Activated CD4-positive, alpha-beta T cell treated with anti-CD3 and anti-CD28 coated beads for 36 hours (primary cell): ENCODE results near the gene JAK1. TPM values are rescaled to one million over a fixed set of nuclear protein-coding genes. Genes with fewer than 3 reads are reported as not detected.
"Not testable (repeated sequence)": the region's sequence is repeated elsewhere in the genome, so short reads cannot be mapped to it uniquely, and the experiment has no call there.

Experiments
- ATAC-seq: fragments of 200-7000 bp; cut with Tn5 transposase; one replicate; pipeline ENCODE4 v1.10.0; 2021; ENCODE audit warnings: mild to moderate bottlenecking, moderate library complexity
- CTCF ChIA-PET: fragments of 350-600 bp; sonication (Branson Sonifier 250); formaldehyde crosslinking; loops from one replicate; lab custom pipeline; 2021; ENCODE audit warnings: antibody characterized with exemption; lab: Charles Lee
- POLR2A ChIA-PET: fragments of 350-600 bp; sonication (Branson Sonifier 250); formaldehyde crosslinking; loops from one replicate; lab custom pipeline; 2021; ENCODE audit warnings: antibody characterized with exemption, inconsistent platforms; lab: Charles Lee
- DNase-seq: peaks from one replicate; pipeline ENCODE4 v3.0.0-alpha.2; 2020
- H3K27ac Mint-ChIP-seq: one replicate; pipeline ENCODE4 v1.8.0; 2021; ENCODE audit warnings: mixed read lengths
- H3K27me3 Mint-ChIP-seq: one replicate; pipeline ENCODE4 v1.8.0; 2021; ENCODE audit warnings: mixed read lengths
- H3K36me3 Mint-ChIP-seq: one replicate; pipeline ENCODE4 v1.8.0; 2021; ENCODE audit warnings: low read depth, mixed read lengths
- H3K4me1 Mint-ChIP-seq: one replicate; pipeline ENCODE4 v1.8.0; 2021; ENCODE audit warnings: mixed read lengths
- H3K4me3 Mint-ChIP-seq: one replicate; pipeline ENCODE4 v1.8.0; 2021; ENCODE audit warnings: mild to moderate bottlenecking, moderate library complexity, mixed read lengths
- H3K9me3 Mint-ChIP-seq: one replicate; pipeline ENCODE4 v1.8.0; 2021; ENCODE audit warnings: low read depth, mixed read lengths
- intact Hi-C, 2 experiments: fragments of 100-400 bp; cut with DNase I in 1 of 2; cut with micrococcal nuclease in 1 of 2; formaldehyde crosslinking; loops; one replicate each; pipeline versions ENCODE4 v1.14.2 to v1.15.1; 2022 to 2024; cut with DNase I, micrococcal nuclease
- total RNA-seq, 2 experiments: library from RNA; stranded (reverse); gene quantifications; one replicate each; pipeline ENCODE4 v1.2.3, GENCODE V29; 2021

The JAK1 gene
- total RNA-seq, 2 experiments from 2014 or later, result 100 to 114 TPM

DNA sequence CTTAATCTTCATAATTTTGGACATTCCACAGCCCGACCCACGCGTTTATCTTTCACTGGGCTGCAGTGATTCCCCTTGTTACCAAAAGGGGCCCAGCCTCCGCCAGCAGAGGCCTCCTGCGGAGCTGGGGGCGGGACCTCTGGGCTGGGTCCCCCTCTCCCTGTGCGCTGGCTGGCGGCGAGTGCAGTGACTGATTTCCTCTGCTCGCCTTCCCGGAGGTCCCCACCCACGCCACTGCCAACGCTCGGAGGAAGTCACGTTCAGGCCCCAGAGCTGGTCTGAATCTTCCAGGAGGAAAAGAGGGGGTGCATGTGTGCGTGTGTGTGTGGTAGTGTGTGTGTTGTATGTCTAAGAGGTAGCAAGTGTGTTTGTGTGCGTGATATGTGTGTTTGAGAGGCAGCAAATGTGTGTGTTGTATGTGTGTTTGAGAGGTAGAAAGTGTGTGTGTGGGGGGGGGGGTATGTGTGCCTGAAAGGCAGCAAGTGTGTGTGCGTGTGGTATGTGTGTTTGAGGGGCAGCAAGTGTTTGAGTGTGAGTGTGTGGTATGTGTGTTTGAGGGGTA lies 35.0 kb upstream of the JAK1 start:
- intact Hi-C loops, result loop anchor here (1.0 to 5.0 kb wide), 6 partner anchors 41 to 811 kb away; partner anchors contain the start of gene AK4 (in 1 of the 2)
- Mint-ChIP-seq H3K27me3 (no peaks in the 10 kb centered on the region), H3K4me3 (peak overlapping the region; percentile 70), H3K9me3 (peaks cover 6% of the 10 kb centered on the region), H3K27ac (peak overlapping the region; percentile 87), H3K4me1 (peaks cover 28% of the 10 kb centered on the region), H3K36me3 (peaks cover 6% of the 10 kb centered on the region)
- ChIA-PET CTCF (interaction anchor here (0.7 to 1.3 kb wide), 3 partner anchors 13 to 34 kb away, joined by 3 to 4 read pairs (median 4); partner anchors contain the start of gene JAK1), POLR2A (interaction anchor here (1.2 to 2.4 kb wide), 3 partner anchors 35 to 41 kb away, joined by 3 to 10 read pairs (median 6); partner anchors contain the start of gene JAK1)
- DNase-seq (peak; percentile 92), ATAC-seq (peak; percentile 76)

DNA sequence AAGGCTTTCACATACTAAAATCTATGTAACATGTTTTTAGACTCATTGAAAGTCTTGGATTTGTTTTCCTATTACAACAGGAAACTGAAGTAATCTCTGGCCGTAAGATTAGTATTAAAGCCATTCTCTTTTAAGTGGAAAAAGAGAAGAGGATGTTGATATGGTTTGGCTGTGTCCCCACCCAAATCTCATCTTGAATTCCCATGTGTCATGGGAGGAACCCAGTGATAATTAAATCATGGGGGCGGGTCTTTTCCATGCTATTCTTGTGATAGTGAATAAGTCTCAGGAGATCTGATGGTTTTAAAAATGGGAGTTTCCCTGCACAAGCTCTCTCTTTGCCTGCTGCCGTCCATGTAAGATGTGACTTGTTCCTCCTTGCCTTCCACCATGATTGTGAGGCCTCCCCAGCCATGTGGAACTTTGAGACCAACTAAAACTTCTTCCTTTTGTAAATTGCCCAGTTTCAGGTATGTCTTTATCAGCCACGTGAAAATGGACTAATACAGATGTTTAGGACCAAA lies 32.1 kb upstream of the JAK1 start:
- POLR2A ChIA-PET, DNase-seq, H3K27me3 Mint-ChIP-seq, H3K9me3 Mint-ChIP-seq, H3K4me3 Mint-ChIP-seq, H3K27ac Mint-ChIP-seq, intact Hi-C loops, H3K36me3 Mint-ChIP-seq, ATAC-seq: not testable (repeated sequence)
- CTCF ChIA-PET, result interaction anchor here (1.0 kb wide), 1 partner anchor 13 kb away, joined by 3 read pairs; no protein-coding TSS in a partner anchor
- H3K4me1 Mint-ChIP-seq, result peaks cover 26% of the 10 kb centered on the region

DNA sequence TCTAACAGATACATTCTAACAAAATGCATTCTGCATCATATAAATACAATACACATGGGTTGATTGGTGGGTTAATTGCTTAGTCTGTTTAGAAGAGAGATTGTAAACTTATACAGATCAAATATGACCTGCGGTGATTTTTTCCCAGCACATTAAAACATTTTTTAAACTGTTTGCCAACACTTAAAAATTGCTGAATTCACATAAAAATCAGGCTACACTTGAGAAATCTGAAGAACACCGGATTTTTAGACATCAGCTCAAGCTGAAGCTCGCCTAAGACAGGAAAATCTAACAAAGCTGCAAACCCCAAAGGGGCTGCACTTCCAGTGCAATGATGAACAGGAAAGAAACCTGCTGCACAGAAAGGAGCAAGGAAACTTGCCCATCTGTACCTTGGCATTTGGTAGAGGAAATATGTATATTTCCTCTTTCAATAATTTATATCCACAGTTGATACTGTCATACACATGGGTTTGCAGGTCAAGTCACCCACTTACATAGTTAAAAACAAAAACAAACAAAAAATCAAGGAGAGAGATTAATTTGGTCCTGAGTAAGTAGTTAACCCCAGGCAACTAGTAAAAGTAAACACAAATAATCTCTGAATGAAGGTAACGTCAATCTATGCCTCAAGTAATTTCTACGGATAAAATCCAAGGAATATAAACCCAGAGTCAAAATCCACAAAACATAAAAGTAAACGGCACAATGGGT lies 30.4 kb upstream of the JAK1 start:
- ATAC-seq (no peak), DNase-seq (no peak)
- Mint-ChIP-seq H3K9me3 (peaks cover 6% of the 10 kb centered on the region), H3K4me3 (no peak overlapping the region), H3K27me3 (no peaks in the 10 kb centered on the region), H3K36me3 (peaks cover 6% of the 10 kb centered on the region), H3K4me1 (peaks cover 14% of the 10 kb centered on the region), H3K27ac (no peak overlapping the region)
- CTCF ChIA-PET, result no interaction called here
- POLR2A ChIA-PET, result no interaction called here
- intact Hi-C loops, result no loop called here

DNA sequence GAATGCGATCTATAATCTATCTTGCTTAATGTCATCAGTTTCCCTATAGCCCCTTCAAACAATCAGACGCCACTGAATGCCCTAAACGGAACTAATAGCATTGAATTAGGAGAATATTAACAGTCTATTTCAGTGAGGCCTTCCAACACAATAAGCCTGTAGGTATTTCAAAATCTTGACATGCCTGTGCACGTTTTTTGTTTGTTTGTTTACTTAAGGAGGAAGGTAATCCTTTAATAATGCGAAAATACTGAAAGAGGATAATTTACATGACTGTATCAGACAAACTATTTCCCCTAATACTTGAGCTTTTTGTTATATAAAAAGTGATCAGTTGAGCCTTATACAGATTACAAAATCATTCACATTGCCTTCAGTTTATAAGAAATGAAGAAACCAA lies 29.0 kb upstream of the JAK1 start:
- H3K4me1 Mint-ChIP-seq, result peaks cover 4% of the 10 kb centered on the region
- intact Hi-C loops, result no loop called here
- DNase-seq (no peak), ATAC-seq (no peak)
- H3K4me3 Mint-ChIP-seq, result no peak overlapping the region
- H3K9me3 Mint-ChIP-seq, result peaks cover 6% of the 10 kb centered on the region
- ChIA-PET CTCF (no interaction called here), POLR2A (no interaction called here)
- H3K27me3 Mint-ChIP-seq, result no peaks in the 10 kb centered on the region
- H3K27ac Mint-ChIP-seq, result no peak overlapping the region
- peaks cover 6% of the 10 kb centered on the region for H3K36me3 Mint-ChIP-seq

DNA sequence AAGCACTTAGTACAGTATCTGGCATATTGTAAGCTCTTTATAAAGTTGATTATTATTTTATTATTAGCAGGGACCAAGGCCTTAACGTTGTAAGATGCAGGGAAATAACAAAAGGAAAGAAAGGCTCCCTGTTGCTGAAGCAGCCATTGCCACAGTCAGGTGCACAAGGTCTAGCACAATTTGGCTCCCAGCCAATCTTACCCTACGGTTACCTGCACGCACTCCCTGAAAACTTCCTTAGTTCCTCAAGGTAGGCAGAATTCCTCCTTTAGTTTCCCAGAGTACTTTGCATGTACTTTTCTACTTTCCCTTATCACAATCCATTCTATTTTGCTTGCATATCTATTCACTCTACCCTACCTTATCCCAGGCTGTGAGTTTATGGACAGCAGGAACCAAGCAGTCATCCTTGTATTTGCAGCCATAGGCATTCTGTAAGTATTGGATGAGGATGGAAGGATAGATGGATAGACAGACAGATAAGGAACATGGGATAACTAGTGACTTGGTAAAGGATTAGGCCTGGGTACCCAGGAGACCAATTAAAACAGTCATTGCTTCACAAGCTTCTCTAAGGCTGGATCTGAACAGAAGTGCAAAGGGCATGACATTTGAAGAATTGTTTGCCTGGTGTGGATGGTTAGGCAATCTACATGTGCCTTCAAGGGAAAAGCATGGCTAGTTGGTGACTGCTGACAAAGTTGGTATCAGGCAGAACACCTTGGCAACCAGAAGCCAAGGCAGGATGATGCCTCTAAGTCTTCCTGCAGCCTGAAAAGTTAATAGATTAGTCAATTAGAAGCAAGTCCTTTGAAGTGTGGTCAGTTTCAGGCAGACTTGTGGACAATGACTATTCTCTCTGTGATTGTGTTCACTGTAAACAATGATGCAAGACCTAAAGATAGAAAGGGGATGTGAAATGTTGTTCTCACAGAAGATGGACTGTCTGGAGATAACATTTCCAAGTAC lies 20.8 kb upstream of the JAK1 start:
- CTCF ChIA-PET, result interaction anchor here (1.2 kb wide), 1 partner anchor 10 kb away, joined by 4 read pairs; no protein-coding TSS in a partner anchor
- DNase-seq (no peak), ATAC-seq (peak; percentile 65)
- Mint-ChIP-seq H3K27me3 (no peaks in the 10 kb centered on the region), H3K4me3 (no peak overlapping the region), H3K36me3 (no peaks in the 10 kb centered on the region), H3K4me1 (peaks cover 4% of the 10 kb centered on the region), H3K9me3 (no peaks in the 10 kb centered on the region), H3K27ac (no peak overlapping the region)
- intact Hi-C loops, result no loop called here
- POLR2A ChIA-PET, result no interaction called here

DNA sequence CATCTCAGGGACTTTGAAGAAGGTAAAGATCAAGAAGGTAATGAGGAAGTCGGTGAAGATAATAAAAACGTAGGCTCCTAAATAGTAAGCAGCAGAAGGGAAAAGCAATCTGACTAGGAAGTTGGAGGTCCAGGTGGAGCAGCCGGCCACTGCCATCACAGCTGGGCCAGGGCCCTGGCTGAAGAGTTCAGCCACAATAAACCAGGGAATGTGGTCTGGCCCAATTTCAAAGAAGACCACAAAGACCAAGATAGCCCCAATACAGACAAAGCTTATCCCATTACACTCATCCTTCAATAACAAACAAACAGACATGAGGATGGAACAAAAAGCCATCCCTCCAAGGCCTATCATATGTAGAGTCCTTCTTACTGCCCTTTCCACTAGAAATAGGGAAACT lies 18.4 kb upstream of the JAK1 start:
- no peaks in the 10 kb centered on the region for H3K9me3 Mint-ChIP-seq
- intact Hi-C loops, result no loop called here
- ChIA-PET POLR2A (no interaction called here), CTCF (interaction anchor here (1.1 kb wide), 1 partner anchor 12 kb away, joined by 4 read pairs; no protein-coding TSS in a partner anchor)
- ATAC-seq, result no peak
- no peaks in the 10 kb centered on the region for H3K27me3 Mint-ChIP-seq
- peaks cover 16% of the 10 kb centered on the region for H3K4me1 Mint-ChIP-seq
- H3K27ac Mint-ChIP-seq, result no peak overlapping the region
- no peaks in the 10 kb centered on the region for H3K36me3 Mint-ChIP-seq
- DNase-seq, result no peak
- no peak overlapping the region for H3K4me3 Mint-ChIP-seq

DNA sequence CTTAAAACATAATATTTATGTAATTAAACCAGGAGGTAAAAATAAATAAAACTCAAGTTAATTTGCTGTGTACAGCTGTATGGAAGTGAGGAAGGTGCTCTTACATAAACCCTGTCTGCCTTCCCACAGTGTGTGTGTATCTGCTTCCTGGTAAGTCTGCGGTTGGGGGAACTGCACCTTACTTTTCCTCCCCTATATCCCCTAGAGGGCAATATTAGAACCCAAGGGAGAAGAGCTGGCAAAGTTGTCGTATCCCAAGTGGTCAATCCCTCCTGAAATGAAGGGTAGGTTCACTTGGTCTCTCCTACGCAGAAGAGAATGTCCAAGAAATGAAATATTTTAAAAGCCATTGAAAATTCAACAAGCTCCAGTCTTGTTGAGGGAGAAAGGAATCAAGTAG lies 17.8 kb upstream of the JAK1 start:
- Mint-ChIP-seq H3K9me3 (no peaks in the 10 kb centered on the region), H3K4me3 (no peak overlapping the region), H3K27me3 (no peaks in the 10 kb centered on the region), H3K4me1 (peaks cover 16% of the 10 kb centered on the region), H3K36me3 (no peaks in the 10 kb centered on the region), H3K27ac (no peak overlapping the region)
- CTCF ChIA-PET, result interaction anchor here (1.1 to 1.3 kb wide), 2 partner anchors 12 to 19 kb away, joined by 3 to 4 read pairs; no protein-coding TSS in a partner anchor
- no peak for ATAC-seq
- POLR2A ChIA-PET, result no interaction called here
- no peak for DNase-seq
- intact Hi-C loops, result no loop called here

DNA sequence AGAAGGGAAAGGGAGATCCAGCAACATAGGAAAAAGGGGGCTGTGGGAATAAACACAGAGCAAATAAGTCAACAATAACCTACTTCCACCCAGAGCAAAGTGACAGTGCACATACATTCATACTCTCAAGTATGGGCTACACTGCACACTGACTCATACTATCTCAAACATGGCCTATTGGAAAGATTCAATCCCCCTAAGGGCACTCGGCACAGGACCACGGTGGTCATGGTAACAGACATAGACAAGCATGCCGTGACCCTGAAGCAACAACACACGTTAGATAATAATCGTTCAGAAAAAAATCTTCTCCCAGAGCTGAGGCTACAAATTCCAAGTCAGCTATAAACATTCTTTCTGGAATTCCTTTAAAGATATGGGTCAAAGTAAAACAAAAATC lies 16.8 kb upstream of the JAK1 start:
- Mint-ChIP-seq H3K36me3 (no peaks in the 10 kb centered on the region), H3K27me3 (no peaks in the 10 kb centered on the region), H3K27ac (no peak overlapping the region), H3K4me3 (no peak overlapping the region), H3K9me3 (no peaks in the 10 kb centered on the region), H3K4me1 (peaks cover 16% of the 10 kb centered on the region)
- POLR2A ChIA-PET, result no interaction called here
- ATAC-seq (no peak), DNase-seq (no peak)
- intact Hi-C loops, result no loop called here
- CTCF ChIA-PET, result interaction anchor here (0.9 to 1.3 kb wide), 2 partner anchors 9 to 20 kb away, joined by 3 read pairs; no protein-coding TSS in a partner anchor

DNA sequence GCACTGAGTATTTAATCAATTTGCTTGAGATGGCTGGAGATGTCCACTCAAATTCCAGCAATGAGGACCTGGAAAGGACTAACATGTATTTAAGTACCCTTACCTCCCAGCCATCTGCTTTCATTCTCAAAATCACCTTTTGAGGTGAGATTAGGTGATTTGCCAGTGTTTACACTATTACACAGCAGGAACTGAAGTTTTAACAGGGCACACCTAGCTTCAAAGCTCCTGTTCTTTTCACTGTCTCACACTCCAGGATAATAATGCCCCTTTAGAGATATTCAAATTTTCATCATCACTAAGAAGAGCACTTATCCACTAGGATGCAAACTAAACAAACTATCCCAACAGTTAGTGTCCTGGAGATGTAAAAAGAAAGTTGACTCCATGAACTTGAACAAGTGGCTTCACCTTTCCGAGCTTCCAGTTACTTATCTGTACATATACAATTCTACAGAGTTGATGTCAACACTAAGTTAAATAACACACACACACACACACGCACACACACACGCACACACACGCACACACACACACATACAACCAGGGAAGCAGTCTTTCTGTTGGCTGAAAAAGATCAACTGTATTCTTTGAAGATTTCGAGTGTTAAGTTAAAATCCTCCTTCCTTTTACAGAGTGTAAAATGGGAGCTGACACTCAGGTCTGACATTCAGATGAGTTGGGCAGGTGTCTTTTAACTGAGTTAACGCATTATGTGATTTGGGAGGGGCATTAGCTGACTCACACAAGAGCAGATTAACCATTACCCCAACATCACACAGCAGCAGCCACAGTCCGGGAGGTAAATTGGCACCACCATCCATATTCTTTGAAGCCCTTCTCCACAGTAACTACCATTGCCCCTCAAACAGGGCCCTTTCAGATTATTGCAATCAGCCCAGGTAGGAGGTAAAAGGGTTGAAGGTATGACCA lies 15.5 kb upstream of the JAK1 start:
- ChIA-PET POLR2A (no interaction called here), CTCF (interaction anchor here (0.6 to 1.0 kb wide), 3 partner anchors 11 to 434 kb away, joined by 3 read pairs; no protein-coding TSS in a partner anchor)
- ATAC-seq (no peak), DNase-seq (no peak)
- Mint-ChIP-seq H3K27ac (no peak overlapping the region), H3K27me3 (no peaks in the 10 kb centered on the region), H3K36me3 (no peaks in the 10 kb centered on the region), H3K4me1 (peaks cover 16% of the 10 kb centered on the region), H3K4me3 (no peak overlapping the region), H3K9me3 (no peaks in the 10 kb centered on the region)
- intact Hi-C loops, result no loop called here
